ENCODE results near the gene MYBBP1A.

MYBBP1A gene

DNA sequence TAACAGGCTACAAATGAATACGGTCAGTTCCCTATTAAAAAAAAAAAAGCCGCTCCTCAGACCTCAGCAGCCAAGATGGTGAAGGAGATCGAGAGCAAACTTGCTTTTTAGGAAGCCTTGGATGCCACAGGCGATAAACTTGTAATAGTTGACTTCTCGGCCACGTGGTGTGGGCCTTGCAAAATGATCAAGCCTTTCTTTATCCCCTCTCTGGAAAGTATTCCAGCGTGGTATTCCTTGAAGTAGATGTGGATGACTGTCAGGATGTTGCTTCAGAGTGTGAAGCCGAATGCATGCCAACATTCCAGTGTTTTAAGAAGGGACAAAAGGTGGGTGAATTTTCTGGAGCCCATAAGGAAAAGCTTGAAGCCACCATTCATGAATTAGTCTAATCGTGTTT, 16.9 kb upstream of the MYBBP1A start:
- no peak overlapping the region for H3K4me3 ChIP-seq (ENCODE audit: low read length)

DNA sequence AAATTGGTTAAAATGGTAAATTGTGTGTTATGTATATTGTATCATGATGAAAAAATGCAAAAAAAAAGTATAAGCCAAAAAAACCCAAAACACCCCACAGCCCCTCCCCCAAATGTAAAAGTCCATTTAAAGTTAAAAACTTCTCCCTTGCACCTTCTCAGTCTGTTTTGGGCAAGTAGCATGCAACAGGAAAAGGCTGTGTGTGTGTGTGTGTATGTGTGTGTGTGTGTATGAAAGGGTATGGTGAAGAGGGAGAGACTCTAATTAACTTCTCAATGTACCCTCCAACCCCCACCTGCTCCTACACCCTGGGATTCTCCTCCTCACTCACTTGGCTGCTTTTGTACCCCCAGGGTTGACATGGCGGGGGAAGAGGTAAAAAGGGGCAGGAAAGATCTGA, 14.4 kb upstream of the MYBBP1A start:
- Histone ChIP-seq H3K27me3 (ENCODE audit: low read depth, low read length) (no peaks in the 10 kb centered on the region), H3K79me2 (ENCODE audit: low read length) (no peaks in the 10 kb centered on the region), H3K4me3 (ENCODE audit: low read length) (no peak overlapping the region), H3K9ac (ENCODE audit: low read length) (no peak overlapping the region), H3K27ac (ENCODE audit: low read length) (no peak overlapping the region), H3K4me1 (ENCODE audit: low read length) (peaks cover 18% of the 10 kb centered on the region), H4K20me1 (ENCODE audit: insufficient read depth, low read length) (no peaks in the 10 kb centered on the region), H2AFZ (ENCODE audit: low read depth, low read length) (no peak overlapping the region), H3K36me3 (replicated peaks; ENCODE audit: low read depth, low read length) (no peaks in the 10 kb centered on the region), H3K4me2 (ENCODE audit: low read length) (no peak overlapping the region), H3K9me3 (ENCODE audit: insufficient read depth, low read length) (no peaks in the 10 kb centered on the region)
- no peak for TF ChIP-seq EZH2phosphoT487 (IDR thresholded peaks at IDR 0.05; ENCODE audit: low read depth)
- TF ChIP-seq, protein P1, sequence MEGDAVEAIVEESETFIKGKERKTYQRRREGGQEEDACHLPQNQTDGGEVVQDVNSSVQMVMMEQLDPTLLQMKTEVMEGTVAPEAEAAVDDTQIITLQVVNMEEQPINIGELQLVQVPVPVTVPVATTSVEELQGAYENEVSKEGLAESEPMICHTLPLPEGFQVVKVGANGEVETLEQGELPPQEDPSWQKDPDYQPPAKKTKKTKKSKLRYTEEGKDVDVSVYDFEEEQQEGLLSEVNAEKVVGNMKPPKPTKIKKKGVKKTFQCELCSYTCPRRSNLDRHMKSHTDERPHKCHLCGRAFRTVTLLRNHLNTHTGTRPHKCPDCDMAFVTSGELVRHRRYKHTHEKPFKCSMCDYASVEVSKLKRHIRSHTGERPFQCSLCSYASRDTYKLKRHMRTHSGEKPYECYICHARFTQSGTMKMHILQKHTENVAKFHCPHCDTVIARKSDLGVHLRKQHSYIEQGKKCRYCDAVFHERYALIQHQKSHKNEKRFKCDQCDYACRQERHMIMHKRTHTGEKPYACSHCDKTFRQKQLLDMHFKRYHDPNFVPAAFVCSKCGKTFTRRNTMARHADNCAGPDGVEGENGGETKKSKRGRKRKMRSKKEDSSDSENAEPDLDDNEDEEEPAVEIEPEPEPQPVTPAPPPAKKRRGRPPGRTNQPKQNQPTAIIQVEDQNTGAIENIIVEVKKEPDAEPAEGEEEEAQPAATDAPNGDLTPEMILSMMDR (IDR thresholded peaks at IDR 0.05; ENCODE audit: low read depth, low read length), result no peak

More for the DNA sequence above, 16.9 kb upstream of the MYBBP1A start:
- no peaks in the 10 kb centered on the region for H3K36me3 ChIP-seq (replicated peaks; ENCODE audit: low read depth, low read length)
- no peak overlapping the region for H2AFZ ChIP-seq (ENCODE audit: low read depth, low read length)
- H4K20me1 ChIP-seq (ENCODE audit: insufficient read depth, low read length), result no peaks in the 10 kb centered on the region
- TF ChIP-seq, protein P1 (IDR thresholded peaks at IDR 0.05; ENCODE audit: low read depth, low read length), result no peak
- no peak for TF ChIP-seq EZH2phosphoT487 (IDR thresholded peaks at IDR 0.05; ENCODE audit: low read depth)
- no peak overlapping the region for H3K27ac ChIP-seq (ENCODE audit: low read length)
- H3K79me2 ChIP-seq (ENCODE audit: low read length), result no peaks in the 10 kb centered on the region
- H3K4me2 ChIP-seq (ENCODE audit: low read length), result no peak overlapping the region
- H3K9ac ChIP-seq (ENCODE audit: low read length), result no peak overlapping the region
- H3K9me3 ChIP-seq (ENCODE audit: insufficient read depth, low read length), result no peaks in the 10 kb centered on the region
- H3K4me1 ChIP-seq (ENCODE audit: low read length), result peaks cover 13% of the 10 kb centered on the region
- H3K27me3 ChIP-seq (ENCODE audit: low read depth, low read length), result no peaks in the 10 kb centered on the region

DNA sequence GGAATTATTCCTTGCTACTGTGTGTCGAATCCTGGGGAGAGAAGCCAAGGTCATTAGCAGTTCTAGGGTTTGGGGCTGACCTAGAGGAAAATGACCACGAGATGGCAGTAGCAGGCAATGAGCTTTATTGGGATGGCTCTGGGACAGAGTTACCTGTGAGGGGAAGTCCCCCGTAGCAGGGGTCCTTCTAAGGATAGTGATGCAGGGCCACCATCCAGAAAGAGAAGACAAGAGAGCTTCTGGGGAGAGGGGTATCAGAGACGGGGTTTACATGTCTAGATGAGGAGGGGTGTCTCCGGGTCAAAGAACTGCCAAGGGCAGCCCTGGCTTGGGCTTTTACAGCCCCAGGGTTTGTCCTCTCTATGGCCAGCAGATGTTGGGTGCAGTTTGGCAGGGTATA, 11.6 kb upstream of the MYBBP1A start:
- Histone ChIP-seq H3K4me2 (ENCODE audit: low read length) (no peak overlapping the region), H3K4me3 (ENCODE audit: low read length) (no peak overlapping the region), H3K36me3 (replicated peaks; ENCODE audit: low read depth, low read length) (no peaks in the 10 kb centered on the region), H3K27me3 (ENCODE audit: low read depth, low read length) (no peaks in the 10 kb centered on the region), H4K20me1 (ENCODE audit: insufficient read depth, low read length) (no peaks in the 10 kb centered on the region), H3K4me1 (ENCODE audit: low read length) (peaks cover 26% of the 10 kb centered on the region), H3K9ac (ENCODE audit: low read length) (no peak overlapping the region), H3K9me3 (ENCODE audit: insufficient read depth, low read length) (no peaks in the 10 kb centered on the region), H3K27ac (ENCODE audit: low read length) (no peak overlapping the region), H3K79me2 (ENCODE audit: low read length) (no peaks in the 10 kb centered on the region), H2AFZ (ENCODE audit: low read depth, low read length) (no peak overlapping the region)
- TF ChIP-seq, protein P1 (IDR thresholded peaks at IDR 0.05; ENCODE audit: low read depth, low read length), result peak; percentile 66
- no peak for TF ChIP-seq EZH2phosphoT487 (IDR thresholded peaks at IDR 0.05; ENCODE audit: low read depth)

DNA sequence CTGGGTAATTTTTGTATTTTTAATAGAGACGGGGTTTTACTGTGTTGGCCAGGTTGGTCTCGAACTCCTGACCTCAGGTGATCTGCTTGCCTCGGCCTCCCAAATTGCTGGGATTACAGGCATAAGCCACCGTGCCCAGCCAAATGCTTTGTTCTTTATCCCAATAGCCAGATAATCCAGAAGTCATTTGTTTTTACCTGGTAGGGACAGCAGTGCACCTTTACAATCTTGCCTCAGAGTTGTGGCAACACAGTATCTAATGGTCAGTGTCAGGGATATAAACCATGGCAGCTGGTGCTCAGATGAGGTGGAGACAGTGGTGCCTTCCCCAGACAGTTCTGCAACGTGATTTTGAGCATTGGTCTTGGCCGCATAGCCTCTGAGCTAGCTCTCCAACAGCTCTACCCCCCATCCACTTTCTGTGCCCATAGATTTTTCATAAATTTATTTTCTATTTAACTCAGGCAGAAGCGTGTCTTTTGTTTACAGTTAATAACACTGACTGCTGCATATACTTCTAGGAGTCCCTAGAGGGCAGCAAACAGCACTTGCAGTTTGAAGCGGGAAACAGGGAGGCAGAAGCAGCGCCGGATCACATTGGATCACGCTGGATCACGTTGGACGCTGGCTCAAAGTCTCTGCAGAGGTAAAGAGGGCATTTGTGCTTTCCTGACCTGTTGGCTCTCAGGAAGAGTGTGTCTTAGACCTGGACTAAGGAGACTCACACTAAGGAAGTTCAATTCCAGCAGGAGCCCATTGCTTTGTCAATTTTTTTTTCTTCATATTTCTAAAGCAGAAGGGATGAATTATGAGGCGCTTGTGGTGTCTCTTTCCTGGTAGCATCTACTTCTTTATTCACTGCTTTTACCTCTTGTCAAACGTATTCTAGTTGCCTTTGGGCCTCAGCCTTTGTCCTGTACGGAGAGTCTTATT, 10.3 kb upstream of the MYBBP1A start:
- Histone ChIP-seq H3K27me3 (ENCODE audit: low read depth, low read length) (no peaks in the 10 kb centered on the region), H3K9ac (ENCODE audit: low read length) (peak overlapping the region; percentile 32), H3K4me3 (ENCODE audit: low read length) (peak overlapping the region; percentile 69), H3K36me3 (replicated peaks; ENCODE audit: low read depth, low read length) (no peaks in the 10 kb centered on the region), H3K79me2 (ENCODE audit: low read length) (no peaks in the 10 kb centered on the region), H2AFZ (ENCODE audit: low read depth, low read length) (peak overlapping the region; percentile 91), H3K27ac (ENCODE audit: low read length) (no peak overlapping the region), H3K4me1 (ENCODE audit: low read length) (peaks cover 39% of the 10 kb centered on the region), H3K9me3 (ENCODE audit: insufficient read depth, low read length) (no peaks in the 10 kb centered on the region), H4K20me1 (ENCODE audit: insufficient read depth, low read length) (no peaks in the 10 kb centered on the region), H3K4me2 (ENCODE audit: low read length) (peak overlapping the region; percentile 83)
- TF ChIP-seq EZH2phosphoT487 (IDR thresholded peaks at IDR 0.05; ENCODE audit: low read depth), result no peak
- TF ChIP-seq, protein P1 (IDR thresholded peaks at IDR 0.05; ENCODE audit: low read depth, low read length), result peak; percentile 63
